WTC11 (cell line): Measurements from ENCODE around the gene P4HTM. TPM values are rescaled to one million over a fixed set of nuclear protein-coding genes. Genes with fewer than 3 reads are reported as not detected.

Experiments used
- ATAC-seq: fragments of 200-7000 bp; cut with Tn5 transposase; 2 replicates; pipeline ENCODE4 v1.10.0; 2021; ENCODE audit warnings: mild to moderate bottlenecking, moderate library complexity
- CTCF ChIA-PET: fragments of 300-600 bp; sonication (Branson Sonifier 250); formaldehyde crosslinking; loops from one replicate; lab custom pipeline; 2021; ENCODE audit warnings: antibody characterized with exemption; lab: Charles Lee
- POLR2A ChIA-PET: fragments of 350-600 bp; sonication (Branson Sonifier 250); formaldehyde crosslinking; loops from one replicate; lab custom pipeline; 2021; ENCODE audit warnings: antibody characterized with exemption; lab: Charles Lee
- DNase-seq: peaks from one replicate; pipeline ENCODE4 v3.0.0; 2021; ENCODE audit warnings: low spot score
- H3K27ac Mint-ChIP-seq: 2 replicates; pipeline ENCODE4 v1.8.0; 2021; ENCODE audit warnings: mixed read lengths
- H3K27me3 Mint-ChIP-seq: 2 replicates; pipeline ENCODE4 v1.8.0; 2021; ENCODE audit warnings: low read depth, mild to moderate bottlenecking, moderate library complexity, mixed read lengths
- H3K36me3 Mint-ChIP-seq: 2 replicates; pipeline ENCODE4 v1.8.0; 2021; ENCODE audit warnings: mixed read lengths
- H3K4me1 Mint-ChIP-seq: 2 replicates; pipeline ENCODE4 v1.8.0; 2022; ENCODE audit warnings: mixed read lengths
- H3K4me3 Mint-ChIP-seq: 2 replicates; pipeline ENCODE4 v1.8.0; 2021; ENCODE audit warnings: mild to moderate bottlenecking, moderate library complexity, mixed read lengths
- H3K9me3 Mint-ChIP-seq: 2 replicates; pipeline ENCODE4 v1.8.0; 2021; ENCODE audit warnings: mixed read lengths
- CBFB ChIP-seq: sonication (generic); formaldehyde crosslinking; IDR thresholded peaks from 2 replicates; pipeline ENCODE4 v1.8.1; 2022; ENCODE audit warnings: mild to moderate bottlenecking, low read depth, missing genetic modification reagents
- CREB1 ChIP-seq: sonication (generic); formaldehyde crosslinking; IDR thresholded peaks from 2 replicates; pipeline ENCODE4 v1.8.0; 2023; ENCODE audit warnings: mild to moderate bottlenecking, missing genetic modification reagents
- FOXK1 ChIP-seq: sonication (generic); formaldehyde crosslinking; IDR thresholded peaks from 2 replicates; pipeline ENCODE4 v1.8.0; 2022; ENCODE audit warnings: mild to moderate bottlenecking, moderate library complexity, missing genetic modification reagents
- GABPB1 ChIP-seq: sonication (generic); formaldehyde crosslinking; IDR thresholded peaks from 2 replicates; pipeline ENCODE4 v1.8.1; 2023; ENCODE audit warnings: mild to moderate bottlenecking, missing genetic modification reagents
- GRHL2 ChIP-seq: fragments of 250-450 bp; sonication (Bioruptor Pico); IDR thresholded peaks from 2 replicates; pipeline ENCODE4 v1.8.0; 2022; ENCODE audit warnings: mild to moderate bottlenecking, moderate library complexity; ENCODE audit not compliant: insufficient replicate concordance, severe bottlenecking
- GTF2I ChIP-seq: fragments of 250-450 bp; sonication (Bioruptor Pico); conservative IDR thresholded peaks from 2 replicates; pipeline ENCODE4 v1.4.0; 2021; ENCODE audit warnings: mild to moderate bottlenecking
- JUN ChIP-seq: sonication (generic); formaldehyde crosslinking; IDR thresholded peaks from 2 replicates; pipeline ENCODE4 v1.8.0; 2023; ENCODE audit warnings: mild to moderate bottlenecking, missing genetic modification reagents
- RORB ChIP-seq: fragments of 250-450 bp; sonication (Bioruptor Pico); IDR thresholded peaks from 2 replicates; pipeline ENCODE4 v1.9.0; 2021; ENCODE audit warnings: mild to moderate bottlenecking
- SMAD4 ChIP-seq: sonication (generic); formaldehyde crosslinking; IDR thresholded peaks from 2 replicates; pipeline ENCODE4 v1.8.0; 2022; ENCODE audit warnings: mild to moderate bottlenecking, missing genetic modification reagents
- SP1 ChIP-seq: sonication (generic); formaldehyde crosslinking; conservative IDR thresholded peaks from 2 replicates; pipeline ENCODE4 v1.8.1; 2022; ENCODE audit warnings: missing genetic modification reagents
- ZBTB21 ChIP-seq: sonication (generic); formaldehyde crosslinking; IDR thresholded peaks from 2 replicates; pipeline ENCODE4 v1.8.1; 2023; ENCODE audit warnings: mild to moderate bottlenecking, missing genetic modification reagents, borderline replicate concordance
- ZNF396 ChIP-seq: fragments of 250-450 bp; sonication (Bioruptor Pico); IDR thresholded peaks from 2 replicates; pipeline ENCODE4 v1.8.0; 2021; ENCODE audit warnings: mild to moderate bottlenecking, moderate library complexity, borderline replicate concordance
- total RNA-seq: library from RNA; stranded (reverse); gene quantifications from 3 replicates; pipeline ENCODE4 v1.2.3, GENCODE V29; 2021
- TF ChIP-seq, protein P1 (sequence below): sonication (generic); formaldehyde crosslinking; conservative IDR thresholded peaks from 2 replicates; pipeline ENCODE4 v1.8.1; 2023; ENCODE audit warnings: mild to moderate bottlenecking, low read depth, missing genetic modification reagents, moderate library complexity
- TF ChIP-seq, protein P2 (sequence below): sonication (generic); formaldehyde crosslinking; IDR thresholded peaks from 2 replicates; pipeline ENCODE4 v1.8.1; 2022; ENCODE audit warnings: missing genetic modification reagents, borderline replicate concordance
- TF ChIP-seq, protein P3 (sequence below): sonication (generic); formaldehyde crosslinking; IDR thresholded peaks from 2 replicates; pipeline ENCODE4 v1.8.0; 2022; ENCODE audit warnings: mild to moderate bottlenecking, missing genetic modification reagents
- TF ChIP-seq, protein P4 (sequence below): sonication (generic); formaldehyde crosslinking; IDR thresholded peaks from 2 replicates; pipeline ENCODE4 v1.8.1; 2022; ENCODE audit warnings: mild to moderate bottlenecking, missing genetic modification reagents, moderate library complexity, borderline replicate concordance
- TF ChIP-seq, protein P5 (sequence below): fragments of 250-450 bp; sonication (Bioruptor Pico); IDR thresholded peaks from 2 replicates; pipeline ENCODE4 v1.9.0; 2021; ENCODE audit warnings: mild to moderate bottlenecking
- TF ChIP-seq, protein P6 (sequence below): sonication (generic); formaldehyde crosslinking; IDR thresholded peaks from 2 replicates; pipeline ENCODE4 v1.8.1; 2022; ENCODE audit warnings: low read depth, mild to moderate bottlenecking, moderate library complexity, missing genetic modification reagents, borderline replicate concordance
- TF ChIP-seq, protein P7 (sequence below): fragments of 250-450 bp; sonication (Bioruptor Pico); conservative IDR thresholded peaks from 2 replicates; pipeline ENCODE4 v1.9.0; 2021; ENCODE audit warnings: mild to moderate bottlenecking
- TF ChIP-seq, protein P8 (sequence below): sonication (generic); formaldehyde crosslinking; IDR thresholded peaks from 2 replicates; pipeline ENCODE4 v1.8.1; 2022; ENCODE audit warnings: mild to moderate bottlenecking, moderate library complexity, missing genetic modification reagents

P4HTM gene
- total RNA-seq, 1 experiment from 2014 or later = 21.9 TPM

DNA sequence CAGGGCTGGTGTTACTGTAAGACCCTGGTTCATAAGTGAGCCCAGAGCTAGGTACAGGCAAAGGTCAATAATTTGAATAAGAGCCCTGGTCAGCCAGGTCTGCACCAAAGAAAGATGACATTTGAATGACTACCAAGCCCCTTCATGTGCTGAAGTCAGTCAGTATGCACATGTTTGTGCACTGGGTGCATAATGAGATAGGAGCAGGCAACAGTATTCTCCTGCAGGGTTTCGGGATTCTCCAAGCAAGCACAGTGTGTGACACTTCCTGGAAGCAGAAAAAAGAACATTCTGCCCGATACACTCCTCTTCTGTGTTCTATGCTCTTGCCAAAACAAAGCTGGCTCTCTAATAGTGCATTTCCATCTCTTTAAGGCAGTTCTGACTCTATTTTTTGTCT lies 44.6 kb downstream of the P4HTM start (continued):
- TF ChIP-seq, protein P1, sequence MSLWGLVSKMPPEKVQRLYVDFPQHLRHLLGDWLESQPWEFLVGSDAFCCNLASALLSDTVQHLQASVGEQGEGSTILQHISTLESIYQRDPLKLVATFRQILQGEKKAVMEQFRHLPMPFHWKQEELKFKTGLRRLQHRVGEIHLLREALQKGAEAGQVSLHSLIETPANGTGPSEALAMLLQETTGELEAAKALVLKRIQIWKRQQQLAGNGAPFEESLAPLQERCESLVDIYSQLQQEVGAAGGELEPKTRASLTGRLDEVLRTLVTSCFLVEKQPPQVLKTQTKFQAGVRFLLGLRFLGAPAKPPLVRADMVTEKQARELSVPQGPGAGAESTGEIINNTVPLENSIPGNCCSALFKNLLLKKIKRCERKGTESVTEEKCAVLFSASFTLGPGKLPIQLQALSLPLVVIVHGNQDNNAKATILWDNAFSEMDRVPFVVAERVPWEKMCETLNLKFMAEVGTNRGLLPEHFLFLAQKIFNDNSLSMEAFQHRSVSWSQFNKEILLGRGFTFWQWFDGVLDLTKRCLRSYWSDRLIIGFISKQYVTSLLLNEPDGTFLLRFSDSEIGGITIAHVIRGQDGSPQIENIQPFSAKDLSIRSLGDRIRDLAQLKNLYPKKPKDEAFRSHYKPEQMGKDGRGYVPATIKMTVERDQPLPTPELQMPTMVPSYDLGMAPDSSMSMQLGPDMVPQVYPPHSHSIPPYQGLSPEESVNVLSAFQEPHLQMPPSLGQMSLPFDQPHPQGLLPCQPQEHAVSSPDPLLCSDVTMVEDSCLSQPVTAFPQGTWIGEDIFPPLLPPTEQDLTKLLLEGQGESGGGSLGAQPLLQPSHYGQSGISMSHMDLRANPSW = no peak
- TF ChIP-seq, protein P2, sequence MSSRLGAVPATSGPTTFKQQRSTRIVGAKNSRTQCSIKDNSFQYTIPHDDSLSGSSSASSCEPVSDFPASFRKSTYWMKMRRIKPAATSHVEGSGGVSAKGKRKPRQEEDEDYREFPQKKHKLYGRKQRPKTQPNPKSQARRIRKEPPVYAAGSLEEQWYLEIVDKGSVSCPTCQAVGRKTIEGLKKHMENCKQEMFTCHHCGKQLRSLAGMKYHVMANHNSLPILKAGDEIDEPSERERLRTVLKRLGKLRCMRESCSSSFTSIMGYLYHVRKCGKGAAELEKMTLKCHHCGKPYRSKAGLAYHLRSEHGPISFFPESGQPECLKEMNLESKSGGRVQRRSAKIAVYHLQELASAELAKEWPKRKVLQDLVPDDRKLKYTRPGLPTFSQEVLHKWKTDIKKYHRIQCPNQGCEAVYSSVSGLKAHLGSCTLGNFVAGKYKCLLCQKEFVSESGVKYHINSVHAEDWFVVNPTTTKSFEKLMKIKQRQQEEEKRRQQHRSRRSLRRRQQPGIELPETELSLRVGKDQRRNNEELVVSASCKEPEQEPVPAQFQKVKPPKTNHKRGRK (CRISPR knock-in tag) = no peak
- TF ChIP-seq, protein P3, sequence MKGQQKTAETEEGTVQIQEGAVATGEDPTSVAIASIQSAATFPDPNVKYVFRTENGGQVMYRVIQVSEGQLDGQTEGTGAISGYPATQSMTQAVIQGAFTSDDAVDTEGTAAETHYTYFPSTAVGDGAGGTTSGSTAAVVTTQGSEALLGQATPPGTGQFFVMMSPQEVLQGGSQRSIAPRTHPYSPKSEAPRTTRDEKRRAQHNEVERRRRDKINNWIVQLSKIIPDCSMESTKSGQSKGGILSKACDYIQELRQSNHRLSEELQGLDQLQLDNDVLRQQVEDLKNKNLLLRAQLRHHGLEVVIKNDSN (CRISPR knock-in tag) = no peak
- no peak for TF ChIP-seq CBFB (CRISPR knock-in tag)
- TF ChIP-seq, protein P4, sequence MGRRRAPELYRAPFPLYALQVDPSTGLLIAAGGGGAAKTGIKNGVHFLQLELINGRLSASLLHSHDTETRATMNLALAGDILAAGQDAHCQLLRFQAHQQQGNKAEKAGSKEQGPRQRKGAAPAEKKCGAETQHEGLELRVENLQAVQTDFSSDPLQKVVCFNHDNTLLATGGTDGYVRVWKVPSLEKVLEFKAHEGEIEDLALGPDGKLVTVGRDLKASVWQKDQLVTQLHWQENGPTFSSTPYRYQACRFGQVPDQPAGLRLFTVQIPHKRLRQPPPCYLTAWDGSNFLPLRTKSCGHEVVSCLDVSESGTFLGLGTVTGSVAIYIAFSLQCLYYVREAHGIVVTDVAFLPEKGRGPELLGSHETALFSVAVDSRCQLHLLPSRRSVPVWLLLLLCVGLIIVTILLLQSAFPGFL (CRISPR knock-in tag) = no peak
- no peak for TF ChIP-seq ZNF396 (CRISPR knock-in tag)
- no peak for TF ChIP-seq SP1 (CRISPR knock-in tag)
- TF ChIP-seq GTF2I (CRISPR knock-in tag) = no peak
- no peak for TF ChIP-seq JUN (CRISPR knock-in tag)
- TF ChIP-seq CREB1 = no peak
- TF ChIP-seq GABPB1 (CRISPR knock-in tag) = no peak

DNA sequence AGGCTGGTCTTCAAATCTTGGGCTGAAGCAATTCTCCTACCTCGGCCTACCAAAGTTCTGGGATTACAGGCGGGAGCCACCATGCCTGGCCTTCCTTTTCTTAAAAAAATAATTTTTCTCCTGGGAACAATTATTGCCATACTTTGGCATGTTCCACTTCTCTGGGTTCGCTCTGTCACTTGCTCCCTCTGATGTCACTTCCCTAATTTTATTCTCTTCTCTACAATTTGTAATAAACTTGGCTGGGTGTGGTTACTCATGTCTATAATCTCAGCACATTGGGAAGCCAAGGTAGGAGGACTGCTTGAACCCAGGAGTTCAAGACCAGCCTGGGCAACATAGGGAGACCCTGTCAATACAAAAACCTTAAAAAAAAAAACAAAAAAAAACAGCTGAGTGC lies 45.2 kb downstream of the P4HTM start:
- Mint-ChIP-seq H3K36me3 (peaks cover 39% of the 10 kb centered on the region), H3K4me3 (no peak overlapping the region), H3K27ac (no peak overlapping the region), H3K4me1 (no peaks in the 10 kb centered on the region)
- ATAC-seq = no peak
- no peak for DNase-seq
- TF ChIP-seq, protein P5, sequence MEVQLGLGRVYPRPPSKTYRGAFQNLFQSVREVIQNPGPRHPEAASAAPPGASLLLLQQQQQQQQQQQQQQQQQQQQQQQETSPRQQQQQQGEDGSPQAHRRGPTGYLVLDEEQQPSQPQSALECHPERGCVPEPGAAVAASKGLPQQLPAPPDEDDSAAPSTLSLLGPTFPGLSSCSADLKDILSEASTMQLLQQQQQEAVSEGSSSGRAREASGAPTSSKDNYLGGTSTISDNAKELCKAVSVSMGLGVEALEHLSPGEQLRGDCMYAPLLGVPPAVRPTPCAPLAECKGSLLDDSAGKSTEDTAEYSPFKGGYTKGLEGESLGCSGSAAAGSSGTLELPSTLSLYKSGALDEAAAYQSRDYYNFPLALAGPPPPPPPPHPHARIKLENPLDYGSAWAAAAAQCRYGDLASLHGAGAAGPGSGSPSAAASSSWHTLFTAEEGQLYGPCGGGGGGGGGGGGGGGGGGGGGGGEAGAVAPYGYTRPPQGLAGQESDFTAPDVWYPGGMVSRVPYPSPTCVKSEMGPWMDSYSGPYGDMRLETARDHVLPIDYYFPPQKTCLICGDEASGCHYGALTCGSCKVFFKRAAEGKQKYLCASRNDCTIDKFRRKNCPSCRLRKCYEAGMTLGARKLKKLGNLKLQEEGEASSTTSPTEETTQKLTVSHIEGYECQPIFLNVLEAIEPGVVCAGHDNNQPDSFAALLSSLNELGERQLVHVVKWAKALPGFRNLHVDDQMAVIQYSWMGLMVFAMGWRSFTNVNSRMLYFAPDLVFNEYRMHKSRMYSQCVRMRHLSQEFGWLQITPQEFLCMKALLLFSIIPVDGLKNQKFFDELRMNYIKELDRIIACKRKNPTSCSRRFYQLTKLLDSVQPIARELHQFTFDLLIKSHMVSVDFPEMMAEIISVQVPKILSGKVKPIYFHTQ (CRISPR knock-in tag) = no peak
- TF ChIP-seq, protein P6, sequence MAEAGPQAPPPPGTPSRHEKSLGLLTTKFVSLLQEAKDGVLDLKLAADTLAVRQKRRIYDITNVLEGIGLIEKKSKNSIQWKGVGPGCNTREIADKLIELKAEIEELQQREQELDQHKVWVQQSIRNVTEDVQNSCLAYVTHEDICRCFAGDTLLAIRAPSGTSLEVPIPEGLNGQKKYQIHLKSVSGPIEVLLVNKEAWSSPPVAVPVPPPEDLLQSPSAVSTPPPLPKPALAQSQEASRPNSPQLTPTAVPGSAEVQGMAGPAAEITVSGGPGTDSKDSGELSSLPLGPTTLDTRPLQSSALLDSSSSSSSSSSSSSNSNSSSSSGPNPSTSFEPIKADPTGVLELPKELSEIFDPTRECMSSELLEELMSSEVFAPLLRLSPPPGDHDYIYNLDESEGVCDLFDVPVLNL (CRISPR knock-in tag) = no peak
- TF ChIP-seq GRHL2 (CRISPR knock-in tag) = no peak
- no peak for TF ChIP-seq SMAD4 (CRISPR knock-in tag)
- TF ChIP-seq GTF2I (CRISPR knock-in tag) = no peak
- TF ChIP-seq RORB (CRISPR knock-in tag) = no peak
- TF ChIP-seq ZBTB21 (CRISPR knock-in tag) = no peak
- TF ChIP-seq, protein P7, sequence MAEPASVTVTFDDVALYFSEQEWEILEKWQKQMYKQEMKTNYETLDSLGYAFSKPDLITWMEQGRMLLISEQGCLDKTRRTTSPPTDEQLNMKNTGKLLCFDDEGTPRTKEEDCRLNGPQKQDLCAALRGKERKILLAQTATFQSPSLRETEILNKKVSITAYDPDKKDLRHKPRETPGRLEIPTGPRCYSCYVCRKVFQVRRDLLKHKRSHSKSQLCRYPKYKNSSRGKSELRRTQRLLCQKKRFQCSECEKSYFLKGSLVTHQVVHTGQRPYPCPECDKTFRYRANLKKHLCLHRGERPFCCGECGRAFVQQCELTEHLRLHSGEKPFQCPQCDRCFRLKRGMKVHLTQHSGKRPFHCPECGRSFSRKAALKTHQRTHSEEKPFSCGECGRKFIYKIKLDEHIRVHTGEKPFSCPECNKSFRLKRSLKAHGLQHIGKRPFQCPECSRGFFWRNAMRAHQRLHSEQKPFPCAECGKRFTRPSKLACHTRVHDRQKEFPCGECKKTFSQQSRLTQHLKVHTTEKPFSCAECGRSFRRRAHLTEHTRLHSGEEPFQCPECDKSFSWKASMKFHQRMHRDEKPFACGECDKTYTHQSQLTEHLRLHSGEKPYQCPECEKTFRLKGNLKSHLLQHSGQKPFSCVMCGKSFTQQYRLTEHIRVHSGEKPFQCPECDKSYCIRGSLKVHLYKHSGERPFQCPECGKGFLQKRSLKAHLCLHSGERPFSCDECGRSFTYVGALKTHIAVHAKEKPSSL (CRISPR knock-in tag) = no peak
- TF ChIP-seq, protein P8, sequence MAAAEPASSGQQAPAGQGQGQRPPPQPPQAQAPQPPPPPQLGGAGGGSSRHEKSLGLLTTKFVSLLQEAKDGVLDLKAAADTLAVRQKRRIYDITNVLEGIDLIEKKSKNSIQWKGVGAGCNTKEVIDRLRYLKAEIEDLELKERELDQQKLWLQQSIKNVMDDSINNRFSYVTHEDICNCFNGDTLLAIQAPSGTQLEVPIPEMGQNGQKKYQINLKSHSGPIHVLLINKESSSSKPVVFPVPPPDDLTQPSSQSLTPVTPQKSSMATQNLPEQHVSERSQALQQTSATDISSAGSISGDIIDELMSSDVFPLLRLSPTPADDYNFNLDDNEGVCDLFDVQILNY (CRISPR knock-in tag) = no peak
- no peak for TF ChIP-seq FOXK1 (CRISPR knock-in tag)
- TF ChIP-seq, all 79 proteins: peak for 0
- ChIA-PET POLR2A (no interaction called here), CTCF (no interaction called here)
- Mint-ChIP-seq H3K27me3 (no peaks in the 10 kb centered on the region), H3K9me3 (no peaks in the 10 kb centered on the region)
